Ishikawa (cell line): ENCODE data around the gene DRC3.

Source experiments
- MAX ChIP-seq: IDR thresholded peaks from 2 replicates; pipeline ENCODE4 v1.6.1; 2012
- NFIC ChIP-seq: IDR thresholded peaks from 2 replicates; pipeline ENCODE4 v1.6.1; 2012
- REST ChIP-seq: IDR thresholded peaks from 2 replicates; pipeline ENCODE4 v1.6.1; 2012; ENCODE audit warnings: low read depth, mild to moderate bottlenecking
- TCF12 ChIP-seq: IDR thresholded peaks from 2 replicates; pipeline ENCODE4 v1.6.1; 2012; ENCODE audit warnings: low read depth
- TEAD4 ChIP-seq: IDR thresholded peaks from 2 replicates; pipeline ENCODE4 v1.6.1; 2012

- TF ChIP-seq NFIC (no peak), REST (no peak), TCF12 (no peak), MAX (no peak), TEAD4 (no peak)
These were observed 28.4 kb upstream of the DRC3 start for GRCh38 chr17:17944242-17944641.
